SK-N-SH treated with all-trans-retinoic acid at 6 μM for 48 hours (cell line): ENCODE data around the gene PIH1D1.

Experiments used
- ATAC-seq: fragments of 200-7000 bp; cut with Tn5 transposase; 3 replicates; pipeline ENCODE4 v1.9.1; 2020; ENCODE audit warnings: mild to moderate bottlenecking, moderate library complexity
- ARNTL ChIP-seq: fragments of 450-650 bp; formaldehyde crosslinking; IDR thresholded peaks from 2 replicates; pipeline ENCODE4 v1.5.0; 2020; ENCODE audit warnings: low read depth, mild to moderate bottlenecking, moderate library complexity, borderline replicate concordance
- BACH2 ChIP-seq: fragments of 250-450 bp; sonication (Bioruptor Pico); IDR thresholded peaks from 2 replicates; pipeline ENCODE4 v1.9.0; 2021; ENCODE audit warnings: mild to moderate bottlenecking, borderline replicate concordance
- CREB5 ChIP-seq: fragments of 250-450 bp; sonication (Bioruptor Pico); IDR thresholded peaks from 2 replicates; pipeline ENCODE4 v1.5.1; 2020; ENCODE audit warnings: low read depth, mild to moderate bottlenecking, moderate library complexity
- CSDC2 ChIP-seq: fragments of 250-450 bp; sonication (Bioruptor Pico); IDR thresholded peaks from 2 replicates; pipeline ENCODE4 v1.5.0; 2020; ENCODE audit warnings: mild to moderate bottlenecking, moderate library complexity
- ESRRG ChIP-seq: fragments of 250-450 bp; sonication (Bioruptor Pico); IDR thresholded peaks from 2 replicates; pipeline ENCODE4 v1.6.1; 2021; ENCODE audit warnings: mild to moderate bottlenecking
- GLIS3 ChIP-seq: fragments of 250-450 bp; sonication (Bioruptor Pico); IDR thresholded peaks from 2 replicates; pipeline ENCODE4 v1.5.0; 2020; ENCODE audit warnings: mild to moderate bottlenecking, moderate library complexity
- ISL1 ChIP-seq: fragments of 250-450 bp; sonication (Bioruptor Pico); IDR thresholded peaks from 2 replicates; pipeline ENCODE4 v2.1.2; 2022; ENCODE audit warnings: mild to moderate bottlenecking, moderate library complexity
- OSR1 ChIP-seq: fragments of 250-450 bp; sonication (Bioruptor Pico); IDR thresholded peaks from 2 replicates; pipeline ENCODE4 v1.8.0; 2022; ENCODE audit warnings: moderate library complexity, mild to moderate bottlenecking, inconsistent platforms
- PATZ1 ChIP-seq: fragments of 250-450 bp; sonication (Bioruptor Pico); IDR thresholded peaks from 2 replicates; pipeline ENCODE4 v1.8.0; 2020; ENCODE audit warnings: mild to moderate bottlenecking, moderate library complexity, borderline replicate concordance
- POU6F1 ChIP-seq: fragments of 250-450 bp; sonication (Bioruptor Pico); IDR thresholded peaks from 2 replicates; pipeline ENCODE4 v1.8.0; 2021; ENCODE audit warnings: low read depth, mild to moderate bottlenecking, moderate library complexity, borderline replicate concordance
- RARB ChIP-seq: fragments of 250-450 bp; sonication (Bioruptor Pico); IDR thresholded peaks from 2 replicates; pipeline ENCODE4 v1.8.0; 2021; ENCODE audit warnings: mild to moderate bottlenecking, moderate library complexity
- SNAI2 ChIP-seq: fragments of 250-450 bp; sonication (Bioruptor Pico); IDR thresholded peaks from 2 replicates; pipeline ENCODE4 v1.5.0; 2020; ENCODE audit warnings: mild to moderate bottlenecking, moderate library complexity
- TCF4 ChIP-seq: fragments of 250-450 bp; sonication (Bioruptor Pico); IDR thresholded peaks from 2 replicates; pipeline ENCODE4 v1.8.0; 2021; ENCODE audit warnings: mild to moderate bottlenecking, moderate library complexity, borderline replicate concordance
- TSHZ2 ChIP-seq: fragments of 250-450 bp; sonication (Bioruptor Pico); IDR thresholded peaks from 2 replicates; pipeline ENCODE4 v1.5.0; 2020; ENCODE audit warnings: mild to moderate bottlenecking, moderate library complexity
- ZC3H10 ChIP-seq: fragments of 250-450 bp; sonication (Bioruptor Pico); IDR thresholded peaks from 2 replicates; pipeline ENCODE4 v1.5.1; 2021; ENCODE audit warnings: mild to moderate bottlenecking, moderate library complexity
- ZFP3 ChIP-seq: fragments of 250-450 bp; sonication (Bioruptor Pico); IDR thresholded peaks from 2 replicates; pipeline ENCODE4 v1.5.0; 2020; ENCODE audit warnings: mild to moderate bottlenecking, moderate library complexity
- ZFP30 ChIP-seq: fragments of 450-650 bp; formaldehyde crosslinking; IDR thresholded peaks from 2 replicates; pipeline ENCODE4 v1.5.0; 2022; ENCODE audit warnings: mild to moderate bottlenecking, moderate library complexity
- ZNF565 ChIP-seq: fragments of 450-650 bp; formaldehyde crosslinking; conservative IDR thresholded peaks from 2 replicates; pipeline ENCODE4 v1.5.0; 2020; ENCODE audit warnings: low read depth, mild to moderate bottlenecking, moderate library complexity
- ZNF70 ChIP-seq: fragments of 450-650 bp; formaldehyde crosslinking; IDR thresholded peaks from 2 replicates; pipeline ENCODE4 v1.5.0; 2020; ENCODE audit warnings: mild to moderate bottlenecking, moderate library complexity
- ZNF8 ChIP-seq: fragments of 450-650 bp; formaldehyde crosslinking; IDR thresholded peaks from 2 replicates; pipeline ENCODE4 v1.5.0; 2020; ENCODE audit warnings: mild to moderate bottlenecking, moderate library complexity
- TF ChIP-seq, protein P1 (sequence below): fragments of 250-450 bp; sonication (Bioruptor Pico); IDR thresholded peaks from 2 replicates; pipeline ENCODE4 v1.5.1; 2021; ENCODE audit warnings: mild to moderate bottlenecking, moderate library complexity

PIH1D1 gene

GRCh38 chr19:49498475-49498874 is 46.9 kb upstream of the PIH1D1 start (continued):
- TF ChIP-seq ZFP30 (no peak), ESRRG (no peak)

DNA sequence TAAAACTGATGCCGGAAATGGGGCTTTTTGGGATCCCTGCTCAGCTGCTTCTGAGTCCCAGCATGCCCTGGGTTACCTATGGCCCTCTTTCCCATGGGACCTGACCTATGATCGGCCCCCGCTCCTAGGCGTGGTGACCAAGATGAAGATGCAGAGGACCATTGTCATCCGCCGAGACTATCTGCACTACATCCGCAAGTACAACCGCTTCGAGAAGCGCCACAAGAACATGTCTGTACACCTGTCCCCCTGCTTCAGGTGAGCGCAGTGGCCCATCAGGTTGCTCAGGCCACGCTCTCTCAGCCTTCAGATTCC is 46.1 kb upstream of the PIH1D1 start:
- TF ChIP-seq POU6F1 (CRISPR knock-in tag): no peak
- no peak for TF ChIP-seq ZNF8
- TF ChIP-seq ZNF70 (CRISPR knock-in tag): no peak
- no peak for TF ChIP-seq ZNF565 (CRISPR knock-in tag)
- TF ChIP-seq TSHZ2 (CRISPR knock-in tag): no peak
- no peak for TF ChIP-seq CSDC2 (CRISPR knock-in tag)
- no peak for TF ChIP-seq SNAI2 (CRISPR knock-in tag)
- no peak for TF ChIP-seq ISL1 (CRISPR knock-in tag)
- no peak for TF ChIP-seq ZFP3 (CRISPR knock-in tag)
- no peak for TF ChIP-seq BACH2 (CRISPR knock-in tag)
- no peak for TF ChIP-seq GLIS3
- no peak for TF ChIP-seq RARB (CRISPR knock-in tag)
- no peak for TF ChIP-seq ZC3H10 (CRISPR knock-in tag)
- TF ChIP-seq ZFP30: no peak
- TF ChIP-seq TCF4 (CRISPR knock-in tag): no peak
- TF ChIP-seq, protein P1, sequence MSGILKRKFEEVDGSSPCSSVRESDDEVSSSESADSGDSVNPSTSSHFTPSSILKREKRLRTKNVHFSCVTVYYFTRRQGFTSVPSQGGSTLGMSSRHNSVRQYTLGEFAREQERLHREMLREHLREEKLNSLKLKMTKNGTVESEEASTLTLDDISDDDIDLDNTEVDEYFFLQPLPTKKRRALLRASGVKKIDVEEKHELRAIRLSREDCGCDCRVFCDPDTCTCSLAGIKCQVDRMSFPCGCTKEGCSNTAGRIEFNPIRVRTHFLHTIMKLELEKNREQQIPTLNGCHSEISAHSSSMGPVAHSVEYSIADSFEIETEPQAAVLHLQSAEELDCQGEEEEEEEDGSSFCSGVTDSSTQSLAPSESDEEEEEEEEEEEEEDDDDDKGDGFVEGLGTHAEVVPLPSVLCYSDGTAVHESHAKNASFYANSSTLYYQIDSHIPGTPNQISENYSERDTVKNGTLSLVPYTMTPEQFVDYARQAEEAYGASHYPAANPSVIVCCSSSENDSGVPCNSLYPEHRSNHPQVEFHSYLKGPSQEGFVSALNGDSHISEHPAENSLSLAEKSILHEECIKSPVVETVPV: no peak
- TF ChIP-seq, all 23 proteins: peak for 0
- no peak for ATAC-seq

GRCh38 chr19:49497047-49497788 is 45.6 kb upstream of the PIH1D1 start:
- peak; percentile 15 for ATAC-seq
- no peak for TF ChIP-seq GLIS3
- TF ChIP-seq PATZ1: no peak
- no peak for TF ChIP-seq BACH2 (CRISPR knock-in tag)
- TF ChIP-seq ISL1 (CRISPR knock-in tag): no peak

GRCh38 chr19:49496574-49497008 is 45.0 kb upstream of the PIH1D1 start:
- ATAC-seq: no peak
- TF ChIP-seq RARB (CRISPR knock-in tag) (no peak), ZNF8 (no peak), TSHZ2 (CRISPR knock-in tag) (no peak), OSR1 (CRISPR knock-in tag) (no peak), ZFP30 (no peak), POU6F1 (CRISPR knock-in tag) (no peak), TCF4 (CRISPR knock-in tag) (no peak), CREB5 (CRISPR knock-in tag) (no peak), CSDC2 (CRISPR knock-in tag) (no peak), ISL1 (CRISPR knock-in tag) (no peak), ZFP3 (CRISPR knock-in tag) (no peak), ZC3H10 (CRISPR knock-in tag) (no peak), BACH2 (CRISPR knock-in tag) (no peak), ARNTL (CRISPR knock-in tag) (no peak), ZNF70 (CRISPR knock-in tag) (no peak)
